Epidermal melanocyte (primary cell): ENCODE data around the gene C2orf78.

ENCODE experiments used
- DNase-seq: peaks from one replicate; pipeline ENCODE4 v3.0.0; 2011; ENCODE audit warnings: low spot score; ENCODE audit not compliant: insufficient read length

C2orf78 gene

GRCh38 chr2:73837847-73838585, 54.0 kb downstream of the C2orf78 start:
- DNase-seq, result no peak

- no peak for DNase-seq
Observed at GRCh38 chr2:73838889-73839534, 55.0 kb downstream of the C2orf78 start.

- no peak for DNase-seq
Observed at GRCh38 chr2:73839653-73840411, 55.8 kb downstream of the C2orf78 start.

- DNase-seq, result no peak
Observed at GRCh38 chr2:73841912-73842738, 58.1 kb downstream of the C2orf78 start.

- no peak for DNase-seq
Observed at GRCh38 chr2:73842739-73843019, 58.7 kb downstream of the C2orf78 start.

GRCh38 chr2:73844087-73844486, 60.1 kb downstream of the C2orf78 start:
- no peak for DNase-seq

- DNase-seq, result no peak
Observed at GRCh38 chr2:73850009-73850408, 66.0 kb downstream of the C2orf78 start.

- no peak for DNase-seq
Observed at GRCh38 chr2:73851274-73851673, 67.3 kb downstream of the C2orf78 start.

- DNase-seq, result no peak
Observed at GRCh38 chr2:73852020-73852419, 68.0 kb downstream of the C2orf78 start.

- DNase-seq, result no peak
Observed at GRCh38 chr2:73855526-73855925, 71.5 kb downstream of the C2orf78 start.

GRCh38 chr2:73856214-73856613, 72.2 kb downstream of the C2orf78 start:
- DNase-seq, result no peak

GRCh38 chr2:73859721-73860586, 76.0 kb downstream of the C2orf78 start:
- DNase-seq, result no peak

GRCh38 chr2:73862987-73863386, 79.0 kb downstream of the C2orf78 start:
- DNase-seq, result no peak
